ENCODE measurements around the gene NPEPPS.

Gene NPEPPS

DNA sequence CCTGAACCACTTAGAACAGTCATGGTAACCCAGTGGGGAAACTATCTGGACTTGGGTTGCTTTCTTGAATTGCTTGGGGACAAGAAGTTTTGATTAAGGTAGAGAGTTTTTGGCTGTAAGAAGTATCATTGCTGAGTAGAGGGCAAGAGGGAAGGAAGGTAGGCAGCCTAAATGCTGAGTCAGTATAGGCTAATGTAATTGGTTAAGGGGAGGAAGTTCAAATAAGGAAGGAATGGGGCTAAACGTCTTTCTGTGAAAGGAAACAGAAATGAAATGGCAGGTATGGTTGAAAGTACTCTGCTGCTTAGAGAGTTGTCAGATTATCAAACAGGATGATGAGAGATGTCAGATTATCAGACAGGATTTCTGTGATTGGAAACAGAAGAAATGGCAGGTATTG, 139.2 kb downstream of the NPEPPS start:
- DNase-seq = no peak
